Stimulated activated naive CD8-positive, alpha-beta T cell treated with anti-CD3 and anti-CD28 coated beads, Interleukin-15, amount 100 ng/mL, for 72 hours (primary cell): ENCODE results near the gene SALL2.
"Not testable (repeated sequence)": the region's sequence is repeated elsewhere in the genome, so short reads cannot be mapped to it uniquely, and the experiment has no call there.

Experiments used
- ATAC-seq: fragments of 150-1000 bp; cut with Tn5 transposase; 2 replicates; pipeline ENCODE4 v1.10.0; 2021; ENCODE audit warnings: mild to moderate bottlenecking, moderate library complexity
- DNase-seq, 2 donors: peaks; one replicate each; pipeline ENCODE4 v3.0.0; 2021 to 2022
- H3K27ac Mint-ChIP-seq, 2 donors: one replicate each; pipeline ENCODE4 v1.8.0; 2022; ENCODE audit warnings: mild to moderate bottlenecking in 2 of 2, mixed read lengths in 2 of 2, moderate library complexity in 2 of 2
- H3K27me3 Mint-ChIP-seq: one replicate; pipeline ENCODE4 v1.8.0; 2022; ENCODE audit warnings: mixed read lengths
- H3K4me1 Mint-ChIP-seq: one replicate; pipeline ENCODE4 v1.8.0; 2022; ENCODE audit warnings: mild to moderate bottlenecking, mixed read lengths
- H3K4me3 Mint-ChIP-seq, 2 donors: one replicate each; pipeline ENCODE4 v1.8.0; 2022; ENCODE audit warnings: mild to moderate bottlenecking in 2 of 2, mixed read lengths in 2 of 2, moderate library complexity in 1 of 2
- H3K9me3 Mint-ChIP-seq, 2 donors: one replicate each; pipeline ENCODE4 v1.8.0; 2022; ENCODE audit warnings: mixed read lengths in 2 of 2

The SALL2 gene

DNA sequence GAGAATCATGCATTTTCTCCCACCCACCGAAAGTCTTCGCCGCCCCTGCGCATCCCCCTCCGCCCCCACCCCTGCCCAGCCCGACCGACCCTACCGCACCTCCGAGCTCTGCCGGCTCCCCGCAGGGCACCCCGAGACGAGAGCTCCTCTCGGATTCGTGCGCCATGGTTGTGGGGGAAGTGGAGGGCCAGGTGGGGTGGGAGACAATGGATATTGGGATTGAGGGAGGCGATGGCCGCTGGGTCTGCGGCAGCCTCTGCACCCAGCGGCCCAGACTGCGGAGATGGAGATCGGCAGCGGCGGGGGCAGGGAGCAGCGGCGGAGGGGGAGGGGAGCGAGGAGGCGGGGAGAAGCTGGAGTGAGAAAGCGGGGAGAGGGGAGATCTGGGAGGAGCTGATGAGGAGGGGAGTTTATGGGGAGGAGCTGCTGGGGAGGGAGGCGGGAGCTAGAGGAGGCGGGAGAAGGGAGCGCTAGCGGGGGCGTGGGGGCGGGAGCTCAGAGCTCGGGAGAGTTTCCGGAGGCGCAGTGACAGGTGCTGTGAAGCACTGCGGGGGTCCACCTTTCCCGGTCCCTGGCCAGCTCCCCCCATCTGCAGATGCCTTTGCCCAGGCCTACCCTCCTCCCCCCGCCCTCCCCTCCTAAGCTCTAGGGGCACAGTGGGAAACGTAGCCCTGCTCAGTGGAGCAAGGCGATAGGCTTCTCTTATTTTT lies at the start of gene SALL2:
TSS of gene SALL2 (minus strand) at position 385 of the 710 bp plus-strand sequence. CDS start at position 166, 219 bp downstream.
- Mint-ChIP-seq H3K27ac (peak within 1 kb of the TSS; percentile 65 to 92), H3K27me3 (no peaks in the 10 kb centered on the region), H3K9me3 (no peaks in the 10 kb centered on the region), H3K4me3 (peak within 1 kb of the TSS; percentile 74 to 87), H3K4me1 (peaks cover 25% of the 10 kb centered on the region)
- ATAC-seq = peak; percentile 77
- peak; percentile 40 to 61 for DNase-seq

DNA sequence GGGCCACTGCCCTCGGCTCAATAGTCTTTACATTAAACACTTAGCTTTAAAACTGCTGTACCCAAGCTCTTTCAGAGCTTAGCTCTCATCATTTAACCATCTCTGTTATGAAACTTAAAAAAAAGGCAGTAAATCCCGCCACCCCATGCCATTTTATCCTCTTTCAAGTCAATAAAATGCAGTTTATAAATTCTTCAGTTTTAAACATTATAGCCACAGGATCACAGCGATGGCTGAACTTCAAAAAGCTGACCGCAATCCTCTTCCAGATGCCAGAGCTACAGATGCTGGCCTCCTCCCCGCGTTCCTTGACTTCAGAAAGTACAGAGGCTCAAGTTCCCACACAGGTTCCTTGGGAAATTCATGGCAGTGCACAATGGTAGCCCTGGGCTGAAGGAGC lies 49.5 kb upstream of the SALL2 start:
- no peak for ATAC-seq
- Mint-ChIP-seq H3K4me1 (no peaks in the 10 kb centered on the region), H3K27ac (no peak overlapping the region), H3K27me3 (peaks cover 25% of the 10 kb centered on the region), H3K9me3 (no peaks in the 10 kb centered on the region), H3K4me3 (no peak overlapping the region)
- DNase-seq = no peak

DNA sequence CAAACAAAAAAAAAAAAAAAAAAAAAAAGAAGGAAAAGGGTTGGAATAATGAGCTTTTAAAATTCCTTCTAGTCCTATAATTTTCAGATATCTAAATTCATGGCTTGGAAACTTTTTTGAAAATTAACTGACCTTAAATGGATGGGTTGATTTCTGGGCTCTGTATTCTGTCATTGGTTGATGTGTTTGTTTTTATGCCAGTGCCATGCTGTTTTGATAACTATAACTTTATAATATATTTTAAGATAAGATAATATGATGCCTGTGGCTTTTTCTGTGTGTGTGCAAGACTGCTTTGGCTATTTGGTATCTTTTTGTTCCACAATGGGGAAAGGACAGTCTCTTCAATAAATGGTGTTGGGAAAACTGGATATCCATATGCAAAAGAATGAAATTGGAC lies 46.5 kb upstream of the SALL2 start:
- DNase-seq (no peak), ATAC-seq (no peak)
- Mint-ChIP-seq H3K4me3 (no peak overlapping the region), H3K9me3 (no peaks in the 10 kb centered on the region), H3K27ac (no peak overlapping the region), H3K27me3 (peaks cover 38% of the 10 kb centered on the region), H3K4me1 (no peaks in the 10 kb centered on the region)

DNA sequence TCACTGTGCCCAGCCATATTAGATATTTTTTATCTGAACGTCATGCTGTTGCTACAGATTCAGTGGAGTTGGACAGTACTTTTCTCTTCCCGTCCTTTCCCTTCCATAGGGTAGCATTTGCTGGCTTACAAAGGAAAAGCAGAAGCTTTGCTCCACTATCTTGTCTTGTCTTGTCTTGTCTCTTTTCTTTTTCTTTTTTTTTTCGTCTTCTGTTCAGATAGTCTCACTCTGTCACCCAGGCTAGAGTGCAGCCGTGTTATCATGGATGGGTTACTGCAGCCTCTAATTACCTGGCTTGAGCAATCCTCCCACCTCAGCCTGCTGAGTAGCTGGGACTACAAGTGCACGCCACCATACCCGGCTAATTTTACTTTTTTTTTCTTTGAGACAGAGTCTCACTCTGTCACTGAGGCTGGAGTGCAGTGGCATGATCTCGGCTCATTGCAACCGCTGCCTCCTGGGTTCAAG lies 32.6 kb upstream of the SALL2 start:
- Mint-ChIP-seq H3K27me3 (no peaks in the 10 kb centered on the region), H3K4me1 (peaks cover 6% of the 10 kb centered on the region), H3K4me3 (no peak overlapping the region), H3K9me3 (no peaks in the 10 kb centered on the region), H3K27ac (peak overlapping the region in 1 of 2 donors; percentile 40)
- ATAC-seq (no peak), DNase-seq (no peak)

DNA sequence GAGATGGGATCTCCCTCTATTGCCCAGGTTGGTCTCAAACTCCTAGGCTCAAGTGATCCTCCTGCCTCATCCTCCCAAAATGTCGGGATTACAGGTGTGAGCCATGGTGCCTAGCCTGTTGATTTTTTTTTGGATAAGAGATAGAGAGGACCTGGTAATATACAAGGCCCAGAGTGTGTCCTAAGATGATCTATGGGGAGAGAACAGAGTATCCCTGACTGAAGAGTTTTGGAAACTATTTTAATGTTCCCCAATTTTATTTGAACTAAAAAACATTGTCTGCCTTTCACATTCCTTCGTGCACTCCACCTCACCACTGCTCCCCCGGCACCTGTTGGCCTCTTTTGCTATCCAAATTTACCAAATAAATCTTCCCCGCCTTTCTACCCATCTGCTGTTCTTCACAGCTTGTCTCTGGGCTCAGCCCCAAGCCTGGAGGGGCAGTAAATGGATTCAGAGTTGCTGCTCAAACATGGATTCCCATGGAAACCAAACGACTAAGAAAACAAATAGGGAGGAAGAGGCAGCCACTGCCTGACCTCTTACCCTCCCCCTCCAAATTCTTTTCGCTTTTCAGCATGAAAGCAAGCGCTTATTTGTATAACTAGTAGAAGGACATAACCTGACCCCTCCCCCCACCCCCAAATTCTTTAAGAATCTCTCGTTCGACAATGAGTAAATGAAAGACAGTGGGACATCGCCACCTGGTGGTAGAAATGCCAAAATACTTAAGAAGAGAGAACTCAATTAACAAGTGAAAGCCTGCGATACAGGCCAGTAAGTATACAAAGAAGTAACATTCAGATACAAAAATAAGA lies 31.1 kb upstream of the SALL2 start:
- ATAC-seq (peak; percentile 71), DNase-seq (peak; percentile 65 to 71)
- Mint-ChIP-seq H3K27ac (peak overlapping the region; percentile 9 to 76), H3K9me3 (no peaks in the 10 kb centered on the region), H3K4me3 (peak overlapping the region; percentile 3 to 63), H3K27me3 (no peaks in the 10 kb centered on the region), H3K4me1 (peaks cover 6% of the 10 kb centered on the region)

DNA sequence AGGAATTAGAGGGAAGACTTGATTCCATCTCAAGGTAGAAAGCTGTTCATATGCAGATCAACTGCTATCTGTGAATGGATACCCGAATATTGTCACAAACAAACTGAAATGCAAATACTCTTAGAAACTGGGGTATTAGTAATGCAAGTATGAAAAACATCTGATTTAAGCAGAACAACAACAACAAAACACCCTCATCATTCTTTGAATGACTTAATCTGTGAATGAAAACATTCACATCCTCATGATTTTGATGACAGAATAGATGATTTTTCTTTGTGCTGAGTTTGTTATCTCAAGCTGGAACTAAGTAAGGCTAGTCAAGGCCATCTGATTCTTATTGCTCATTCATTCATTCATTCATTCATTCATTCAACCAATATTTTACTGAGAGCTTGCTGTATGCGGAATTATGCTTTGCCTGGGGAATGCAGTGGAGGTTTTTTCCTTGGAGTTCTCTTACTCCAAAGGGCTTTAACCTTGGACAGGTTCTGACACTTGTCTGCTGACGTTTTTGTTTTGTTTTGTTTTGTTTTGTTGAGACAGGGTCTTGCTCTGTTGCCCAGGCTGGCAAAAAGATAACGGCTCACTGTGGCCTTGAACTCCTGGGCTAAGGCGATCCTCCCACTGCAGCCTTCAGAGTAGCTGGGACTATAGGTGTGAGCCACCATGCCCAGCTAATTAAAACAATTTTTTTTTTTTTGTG lies 30.4 kb upstream of the SALL2 start:
- DNase-seq = no peak
- Mint-ChIP-seq H3K4me1 (peaks cover 6% of the 10 kb centered on the region), H3K27me3 (no peaks in the 10 kb centered on the region), H3K9me3 (no peaks in the 10 kb centered on the region), H3K27ac (no peak overlapping the region), H3K4me3 (no peak overlapping the region)
- ATAC-seq = no peak

DNA sequence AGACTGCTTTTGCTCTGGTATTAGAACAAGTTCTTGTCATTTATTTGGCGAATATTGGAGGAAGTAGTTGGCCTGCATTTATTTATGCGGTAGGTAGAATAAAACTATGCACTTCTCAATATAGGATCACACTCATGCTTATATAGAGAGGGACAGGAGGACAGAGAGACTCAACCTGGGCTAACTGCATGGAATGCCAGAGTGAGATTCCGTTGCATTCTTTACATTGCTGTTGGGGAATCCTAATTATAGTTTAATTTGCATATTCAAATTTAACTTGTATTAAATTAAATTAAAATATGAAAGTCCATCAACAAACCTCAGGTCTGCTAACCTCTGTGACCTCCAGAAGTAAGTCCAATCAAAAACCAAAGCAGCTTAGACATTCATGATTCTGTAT lies 27.1 kb upstream of the SALL2 start:
- Mint-ChIP-seq H3K27me3 (no peaks in the 10 kb centered on the region), H3K4me3 (no peak overlapping the region), H3K9me3 (no peaks in the 10 kb centered on the region), H3K27ac (no peak overlapping the region), H3K4me1 (peaks cover 6% of the 10 kb centered on the region)
- DNase-seq (no peak), ATAC-seq (no peak)

DNA sequence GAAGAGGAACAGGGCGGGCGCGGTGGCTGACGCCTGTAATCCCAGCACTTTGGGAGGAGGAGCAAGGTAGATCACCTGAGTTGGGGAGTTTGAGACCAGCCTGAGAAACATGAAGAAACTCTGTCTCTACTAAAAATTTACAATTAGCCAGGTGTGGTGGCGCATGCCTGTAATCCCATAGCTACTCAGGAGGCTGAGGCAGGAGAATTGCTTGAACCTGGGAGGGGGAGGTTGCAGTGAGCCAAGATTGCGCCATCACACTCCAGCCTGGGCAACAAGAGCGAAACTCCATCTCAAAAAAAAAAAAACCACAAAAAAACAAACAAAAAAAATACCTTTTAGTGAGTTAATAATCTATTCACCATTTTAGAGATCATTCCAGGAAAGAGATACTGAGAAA lies 18.4 kb upstream of the SALL2 start:
- not testable (repeated sequence) for H3K9me3 Mint-ChIP-seq, H3K27ac Mint-ChIP-seq, DNase-seq, H3K27me3 Mint-ChIP-seq, H3K4me1 Mint-ChIP-seq, H3K4me3 Mint-ChIP-seq, ATAC-seq

DNA sequence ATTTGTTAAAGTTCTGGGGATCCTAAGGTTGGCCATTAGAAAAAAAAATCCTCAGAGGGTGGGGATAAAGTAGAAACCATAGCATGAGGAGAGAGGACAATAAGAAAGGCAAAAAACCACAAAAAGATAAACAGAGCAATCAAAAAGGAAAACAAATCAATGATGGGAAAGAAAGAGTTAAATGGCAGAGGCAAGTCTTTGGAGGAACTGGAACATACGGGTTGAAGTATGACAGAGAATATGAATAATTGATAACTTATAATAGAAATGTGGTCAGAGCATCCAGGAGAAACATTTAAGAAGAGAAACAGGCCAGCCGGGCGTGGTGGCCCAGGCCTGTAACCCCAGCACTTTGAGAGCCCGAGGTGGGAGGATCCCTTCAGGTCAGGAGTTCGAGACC lies 17.8 kb upstream of the SALL2 start:
- no peak for DNase-seq
- no peak overlapping the region for H3K27ac Mint-ChIP-seq
- H3K4me1 Mint-ChIP-seq = no peaks in the 10 kb centered on the region
- H3K4me3 Mint-ChIP-seq = no peak overlapping the region
- H3K27me3 Mint-ChIP-seq = peaks cover 9% of the 10 kb centered on the region
- ATAC-seq = no peak
- no peaks in the 10 kb centered on the region for H3K9me3 Mint-ChIP-seq

DNA sequence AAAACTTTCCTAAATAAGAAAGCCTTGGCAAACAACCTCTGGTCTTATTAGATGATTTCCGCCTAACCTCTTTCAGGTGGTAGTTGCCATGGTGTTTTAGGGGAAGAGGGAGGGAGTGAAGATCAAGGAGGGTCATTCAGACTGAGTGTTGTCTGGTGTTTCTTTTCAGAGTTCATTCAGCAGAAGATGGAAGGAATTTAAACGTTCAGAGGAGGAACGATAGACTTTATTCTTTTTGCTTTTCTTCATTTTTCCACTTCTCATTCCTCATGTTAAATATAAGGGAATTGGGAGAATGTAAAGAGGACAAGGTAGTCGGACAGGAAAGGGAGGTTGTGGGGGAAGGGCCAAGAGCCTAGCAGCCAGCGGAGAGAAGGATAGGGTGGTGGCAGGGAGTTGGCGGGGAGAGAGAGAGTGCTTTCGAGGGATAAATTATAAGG lies 17.4 kb upstream of the SALL2 start:
- Mint-ChIP-seq H3K4me1 (no peaks in the 10 kb centered on the region), H3K4me3 (no peak overlapping the region), H3K27ac (no peak overlapping the region), H3K27me3 (peaks cover 13% of the 10 kb centered on the region), H3K9me3 (no peaks in the 10 kb centered on the region)
- ATAC-seq (no peak), DNase-seq (no peak)

DNA sequence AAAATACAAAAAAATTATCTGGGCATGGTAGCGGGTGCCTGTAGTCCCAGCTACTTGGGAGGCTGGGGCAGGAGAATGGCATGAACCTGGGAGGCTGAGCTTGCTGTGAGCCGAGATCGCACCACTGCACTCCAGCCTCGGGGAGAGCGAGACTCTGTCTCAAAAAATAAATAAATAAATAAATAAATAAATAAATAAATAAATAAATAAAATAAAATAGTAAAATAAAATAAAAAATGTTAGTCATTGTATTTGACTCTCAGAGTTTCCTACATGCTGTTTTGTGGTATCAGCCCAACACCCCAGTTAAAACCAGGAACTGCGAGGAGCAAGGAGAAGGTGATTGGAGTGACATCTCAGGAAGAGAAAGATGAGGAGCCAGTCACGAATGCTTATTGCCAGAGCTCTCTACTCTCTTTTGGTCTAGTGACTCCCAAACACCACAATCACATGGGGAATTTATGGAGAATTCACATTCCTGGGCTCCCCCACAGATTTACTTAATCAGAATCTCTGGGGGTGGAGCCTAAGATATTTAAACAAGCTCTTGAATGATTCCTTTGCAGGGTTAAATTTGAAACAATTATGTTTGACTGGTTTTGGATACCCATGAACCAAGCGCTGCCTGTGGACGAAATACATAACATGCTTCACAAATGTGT lies 15.4 kb upstream of the SALL2 start:
- DNase-seq (no peak), ATAC-seq (no peak)
- no peak overlapping the region for H3K27ac Mint-ChIP-seq
- H3K27me3 Mint-ChIP-seq = peaks cover 32% of the 10 kb centered on the region
- peaks cover 8% of the 10 kb centered on the region for H3K4me1 Mint-ChIP-seq
- H3K4me3 Mint-ChIP-seq = no peak overlapping the region
- H3K9me3 Mint-ChIP-seq = no peaks in the 10 kb centered on the region

DNA sequence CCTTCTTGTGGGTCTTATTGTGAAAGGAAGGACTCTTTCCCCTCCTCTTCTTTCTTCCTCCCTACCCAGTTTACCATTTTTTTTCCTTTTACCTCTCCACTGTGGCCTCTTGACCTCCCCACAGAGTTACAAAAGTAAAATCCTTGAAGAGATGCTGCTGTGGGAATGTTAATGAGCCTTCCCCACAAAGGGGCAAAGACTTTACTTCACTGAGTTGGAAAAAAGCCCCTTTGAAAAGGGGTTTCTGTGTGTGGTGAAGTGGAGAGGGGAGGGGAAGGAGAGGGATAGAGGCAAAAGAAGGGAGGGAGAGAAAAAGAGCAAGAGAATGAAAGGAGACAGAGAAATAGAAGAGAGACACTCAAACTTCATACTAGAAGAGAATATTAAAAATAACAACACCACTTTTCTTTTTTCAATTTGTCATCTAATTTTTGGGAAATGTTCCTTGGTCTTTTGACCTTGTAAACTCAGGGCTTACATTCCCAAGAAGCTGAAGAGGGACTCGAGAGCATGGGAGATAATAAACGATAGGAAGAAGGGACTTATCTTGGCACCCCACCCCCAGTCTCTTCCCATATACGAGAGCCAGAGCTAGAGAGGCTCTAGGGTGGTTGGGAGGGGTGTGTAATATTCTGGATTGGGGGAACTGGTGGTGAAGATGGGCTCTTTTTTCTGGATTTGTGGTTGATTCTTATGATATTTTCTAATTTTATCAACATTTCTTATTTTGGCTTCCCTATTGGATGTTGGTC lies 13.2 kb upstream of the SALL2 start:
- ATAC-seq = no peak
- Mint-ChIP-seq H3K4me1 (peaks cover 13% of the 10 kb centered on the region), H3K27me3 (peaks cover 54% of the 10 kb centered on the region), H3K9me3 (no peaks in the 10 kb centered on the region), H3K27ac (no peak overlapping the region), H3K4me3 (no peak overlapping the region)
- no peak for DNase-seq

DNA sequence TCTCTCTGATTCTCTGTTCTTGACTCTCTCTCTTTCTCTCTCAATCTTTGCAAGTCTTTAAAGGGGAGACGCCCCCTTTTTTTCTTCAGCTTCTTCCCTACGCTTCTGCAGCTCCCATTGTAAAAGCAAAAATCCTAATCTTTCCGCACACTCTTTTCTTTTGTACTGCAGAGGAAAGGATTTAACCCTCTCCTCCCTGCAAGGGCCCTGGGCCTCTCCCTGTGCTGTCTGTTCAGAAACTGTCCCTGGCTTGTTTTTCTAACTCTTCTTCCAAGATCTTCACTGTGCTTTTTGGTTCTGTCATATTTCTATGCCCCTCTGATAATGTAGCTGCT lies 10.9 kb upstream of the SALL2 start:
- Mint-ChIP-seq H3K9me3 (no peaks in the 10 kb centered on the region), H3K27ac (no peak overlapping the region), H3K4me1 (peaks cover 13% of the 10 kb centered on the region), H3K4me3 (peak overlapping the region; percentile 13 to 20), H3K27me3 (peaks cover 57% of the 10 kb centered on the region)
- no peak for DNase-seq
- ATAC-seq = no peak

DNA sequence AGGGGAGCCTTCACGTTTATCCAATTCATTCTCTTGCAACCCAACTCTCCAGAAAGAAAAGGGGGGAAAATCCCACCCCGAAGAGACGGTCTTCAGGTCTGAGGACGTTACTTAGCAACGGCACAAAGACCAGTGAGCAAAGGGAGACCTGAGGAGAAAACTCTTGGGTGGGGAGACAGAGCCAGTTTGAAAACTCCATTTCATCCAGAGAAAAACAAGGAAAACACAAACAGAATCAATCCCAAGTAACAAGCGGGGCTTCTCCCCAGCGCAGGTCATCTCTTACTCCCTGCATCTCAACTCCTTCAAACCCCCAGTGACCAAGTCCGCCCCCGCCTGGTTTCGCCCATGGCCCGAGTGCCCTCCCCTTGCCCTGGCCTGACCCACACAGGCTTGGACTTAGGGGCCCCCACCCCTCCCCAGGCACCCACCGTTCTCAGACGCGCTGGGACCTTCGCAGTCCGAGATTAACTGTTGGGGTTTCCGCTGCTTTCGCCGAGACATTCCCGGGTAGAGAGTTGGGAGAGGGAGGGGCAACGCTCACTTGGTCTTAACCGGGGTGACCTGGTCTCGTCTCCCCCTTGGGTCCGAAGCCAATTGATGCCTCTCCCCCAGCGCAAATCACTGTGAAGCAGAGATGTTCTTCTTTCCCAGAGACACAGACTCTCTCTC lies 10.4 kb upstream of the SALL2 start:
- H3K4me3 Mint-ChIP-seq = peak overlapping the region; percentile 13 to 48
- DNase-seq = no peak
- H3K4me1 Mint-ChIP-seq = peaks cover 13% of the 10 kb centered on the region
- H3K27me3 Mint-ChIP-seq = peaks cover 57% of the 10 kb centered on the region
- no peaks in the 10 kb centered on the region for H3K9me3 Mint-ChIP-seq
- peak; percentile 23 for ATAC-seq
- no peak overlapping the region for H3K27ac Mint-ChIP-seq
